ENCODE data around the gene MITF.

Gene MITF

GRCh38 chr3:69983546-69984265 is 244.4 kb downstream of the MITF start:
- DNase-seq, result no peak

- DNase-seq, result no peak
Measured at GRCh38 chr3:69985266-69985665, 246.0 kb downstream of the MITF start.

DNA sequence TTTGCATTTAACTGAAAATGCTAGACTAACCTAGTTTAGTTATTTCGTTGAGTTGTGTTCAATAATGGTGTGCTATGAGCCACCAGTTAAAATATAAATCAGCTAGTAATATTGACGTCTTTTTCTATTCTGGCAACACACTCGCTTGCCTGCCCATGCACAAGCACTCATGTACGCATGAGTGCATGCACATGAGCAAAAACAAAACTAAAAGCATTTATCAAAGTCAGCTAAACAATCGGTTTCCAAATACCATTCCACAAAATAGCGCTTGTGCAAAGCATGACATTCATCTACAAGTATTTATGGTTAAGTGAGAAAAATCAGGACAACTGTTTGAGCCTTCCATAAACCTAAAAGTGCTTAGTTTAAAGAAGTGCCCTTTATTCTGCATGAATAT is 247.2 kb downstream of the MITF start:
- DNase-seq, result no peak

GRCh38 chr3:69987833-69988232 is 248.6 kb downstream of the MITF start:
- no peak for DNase-seq

DNA sequence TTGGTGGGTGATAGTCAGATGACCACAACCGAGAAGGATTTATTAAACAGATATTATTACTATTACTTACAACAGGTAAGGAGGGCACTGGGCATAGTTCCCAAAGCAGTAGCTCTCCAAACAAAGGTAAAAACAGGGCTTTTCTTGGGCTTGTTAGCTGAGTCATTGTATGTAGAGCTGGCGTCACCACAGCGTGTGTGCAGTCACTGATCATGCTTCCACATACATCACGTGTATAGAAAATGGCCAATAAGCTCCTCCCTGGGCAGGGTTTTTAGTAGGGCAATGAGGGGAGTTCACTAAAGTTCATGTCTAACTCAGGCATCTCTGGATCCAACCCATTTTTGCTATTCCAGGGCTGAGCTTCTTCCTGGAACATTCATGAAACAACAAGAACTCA is 254.5 kb downstream of the MITF start:
- no peak for DNase-seq

DNA sequence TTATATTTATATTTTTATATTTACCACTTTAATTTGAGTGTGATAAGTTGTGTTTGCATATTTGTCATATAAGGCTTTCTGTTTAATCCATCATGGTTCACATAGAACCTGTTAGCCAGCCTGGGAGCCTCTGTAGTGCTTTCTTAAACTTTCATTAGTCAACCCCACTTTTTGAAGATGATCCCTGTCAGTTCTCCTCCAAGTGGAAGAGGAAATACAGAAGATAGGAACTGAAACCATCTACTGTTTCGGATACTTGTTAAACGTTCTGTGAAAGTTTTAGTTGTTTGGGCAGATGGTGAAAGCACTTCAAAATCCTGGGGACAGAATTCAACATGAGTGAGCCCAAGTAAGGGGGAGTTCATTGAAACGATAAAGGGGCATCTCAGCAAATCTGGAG is 255.7 kb downstream of the MITF start:
- DNase-seq, result no peak

DNA sequence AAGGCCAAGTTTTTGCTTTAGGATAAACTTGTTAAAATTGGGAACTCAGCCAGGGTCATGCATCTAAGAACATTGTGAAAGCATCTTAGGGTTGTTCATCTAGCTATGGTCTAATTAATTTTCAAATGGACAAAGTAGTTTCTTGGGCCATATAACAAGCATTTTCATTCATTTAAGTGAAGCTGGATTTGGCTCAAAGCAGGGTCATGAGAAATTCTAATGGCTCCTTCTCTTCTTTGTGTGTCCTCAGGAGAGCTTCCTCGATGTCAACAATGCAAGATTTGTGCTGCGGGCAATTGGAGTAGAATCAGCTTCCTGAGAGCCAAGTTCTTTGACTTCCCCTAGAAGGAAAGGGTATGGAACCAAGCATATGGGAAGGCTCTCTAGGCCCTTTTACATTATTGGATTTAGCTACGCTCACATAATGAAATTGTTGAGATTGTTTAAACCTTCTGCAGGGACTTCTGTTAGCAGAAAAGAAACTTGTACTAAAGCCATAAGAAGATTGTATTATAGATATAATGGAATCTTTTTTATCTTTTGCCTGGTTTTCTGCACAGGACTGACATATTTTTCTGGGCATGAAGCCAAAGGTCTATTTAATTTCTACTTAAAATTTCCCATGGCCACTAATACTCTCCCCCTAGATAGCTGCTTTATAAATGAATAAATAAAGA is 258.5 kb downstream of the MITF start:
- no peak for DNase-seq

GRCh38 chr3:69998759-69999139 is 259.5 kb downstream of the MITF start:
- DNase-seq, result no peak

DNA sequence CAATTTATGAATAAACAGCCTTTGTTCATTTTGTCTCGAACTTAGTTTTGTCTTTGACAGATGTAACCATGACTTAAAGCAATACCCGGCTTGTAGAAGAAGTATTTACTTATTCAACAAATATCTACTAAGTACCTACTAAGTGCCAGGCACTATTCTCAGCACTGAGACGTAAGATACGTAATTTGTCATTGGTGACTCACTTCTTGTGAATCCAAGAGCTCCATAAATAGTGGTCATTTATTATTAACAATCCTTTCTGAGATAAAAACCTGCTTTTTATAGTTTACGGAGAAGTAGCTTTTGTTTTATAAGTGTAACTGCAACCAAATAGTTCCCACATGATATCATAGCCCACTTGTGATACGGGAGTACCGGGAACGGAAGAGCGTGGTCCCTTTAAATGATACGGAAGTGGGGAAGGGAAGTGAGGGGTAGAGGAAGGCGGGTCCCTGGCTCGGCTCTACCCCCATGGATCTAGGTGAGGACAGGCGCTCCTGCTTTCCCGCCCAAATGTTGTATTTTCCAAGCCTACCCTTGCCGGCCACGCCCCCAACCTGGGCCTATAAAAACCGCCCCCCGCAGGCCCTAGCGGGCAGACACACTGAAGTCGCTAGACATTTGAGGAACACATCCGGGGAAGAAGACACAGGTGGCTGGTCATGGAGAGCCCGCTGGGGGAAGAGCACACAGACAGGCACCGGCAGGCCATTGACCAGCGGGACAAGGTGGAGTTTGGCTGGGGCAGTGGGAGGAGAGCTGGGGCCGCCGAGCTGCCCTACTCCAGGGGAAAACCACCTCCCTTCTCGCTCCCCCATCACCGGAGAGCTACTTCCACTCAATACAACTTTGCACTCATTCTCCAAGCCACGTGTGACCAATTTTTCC is 260.1 kb downstream of the MITF start, which contains the start of gene SAMMSON:
Gene SAMMSON, plus strand, starts transcription at position 594 of the 888 bp plus-strand sequence.
- DNase-seq, result no peak

DNA sequence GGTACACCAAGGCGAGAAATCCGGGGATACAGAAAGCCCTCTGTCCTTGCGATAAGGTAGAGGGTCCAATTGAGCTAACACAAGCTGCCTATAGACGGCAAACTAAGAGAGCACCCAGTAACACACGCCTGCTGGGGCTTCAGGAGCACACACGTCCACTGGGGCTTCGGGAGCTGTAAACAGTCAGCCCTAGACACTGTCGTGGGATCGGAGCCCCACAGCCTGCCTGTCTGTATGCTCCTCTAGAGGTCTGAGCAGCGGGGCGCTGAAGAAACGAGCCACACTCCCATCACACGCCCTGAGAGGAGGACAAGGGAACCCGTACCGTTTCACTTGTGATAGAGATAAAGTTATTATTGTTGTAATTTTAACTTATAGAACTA is 260.8 kb downstream of the MITF start:
- no peak for DNase-seq

- DNase-seq, result no peak
Measured at GRCh38 chr3:70000563-70001081, 261.4 kb downstream of the MITF start.

DNA sequence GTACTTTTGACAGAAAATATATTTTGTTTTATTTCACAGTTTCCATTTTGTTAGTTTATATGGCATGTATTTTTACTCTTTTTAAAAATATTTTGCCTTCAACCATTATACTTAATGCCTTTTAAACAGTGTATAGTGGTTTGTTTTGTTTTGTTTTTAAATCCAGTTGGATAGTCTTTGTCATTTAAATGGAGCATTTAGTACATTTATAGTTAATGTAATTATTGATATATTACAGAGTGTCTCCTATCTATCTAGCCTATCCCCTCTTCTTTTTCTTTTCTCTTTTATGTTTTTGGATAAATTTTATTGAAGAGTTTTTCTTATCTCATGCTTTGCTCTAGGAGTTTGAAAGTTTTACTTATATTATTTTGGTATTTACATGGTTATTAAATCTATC is 263.9 kb downstream of the MITF start:
- no peak for DNase-seq

DNA sequence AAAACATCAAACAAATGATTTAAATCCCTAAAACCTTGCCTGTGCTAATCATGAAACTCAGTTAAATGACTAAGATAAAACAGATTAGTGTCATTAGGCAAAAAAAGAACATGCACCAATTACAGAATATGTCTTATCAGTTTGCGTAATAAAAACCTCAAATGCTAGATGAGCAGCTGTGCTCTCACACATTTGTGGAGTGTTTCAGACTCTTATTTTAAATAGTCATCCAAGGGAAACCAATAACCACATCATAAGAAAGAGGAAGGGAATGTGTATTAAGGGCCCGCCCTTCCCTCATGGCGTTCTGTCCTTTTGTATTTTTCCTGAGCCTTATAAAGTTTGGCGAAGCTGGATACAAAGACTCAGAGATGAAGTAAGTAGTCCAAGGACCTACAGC is 266.8 kb downstream of the MITF start:
- DNase-seq, result no peak

DNA sequence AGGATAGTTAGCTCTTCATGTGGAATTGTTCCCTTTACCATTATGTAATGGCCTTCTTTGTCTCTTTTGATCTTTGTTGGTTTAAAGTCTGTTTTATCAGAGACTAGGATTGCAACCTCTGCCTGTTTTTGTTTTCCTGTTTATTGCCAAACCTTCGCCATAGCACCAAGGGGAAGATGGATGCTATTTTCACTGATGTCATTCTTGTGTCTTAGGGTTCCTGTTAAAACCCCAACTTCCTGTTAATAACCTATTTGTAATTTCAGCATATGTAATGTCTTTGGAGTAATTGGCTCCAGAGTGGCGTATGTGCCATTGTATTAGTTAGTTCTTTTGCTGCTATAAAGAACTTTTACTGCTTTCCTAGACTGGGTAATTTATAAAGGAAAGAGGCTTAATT is 271.1 kb downstream of the MITF start:
- DNase-seq, result no peak

DNA sequence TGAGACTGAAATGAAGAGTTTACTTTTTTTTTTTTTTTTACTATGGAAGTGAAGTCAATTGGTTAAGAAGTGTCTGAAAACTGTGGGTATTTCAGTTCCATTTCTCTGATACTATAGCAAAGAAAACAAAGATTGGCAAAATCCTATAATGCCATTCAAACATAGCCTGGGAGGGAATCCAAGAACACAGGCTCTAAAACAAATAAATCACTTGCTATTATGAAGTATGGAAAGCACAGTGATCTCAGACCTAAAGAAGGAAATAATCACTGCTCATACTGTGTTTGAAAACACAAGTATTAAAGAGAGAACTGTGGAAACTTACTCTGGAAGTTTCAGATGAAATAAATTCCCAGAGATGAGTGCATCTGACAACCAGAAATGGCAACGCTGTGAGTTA is 272.3 kb downstream of the MITF start:
- DNase-seq, result no peak

Data from activated T-cell treated with anti-CD3 and anti-CD28 coated beads for 4 hours (primary cell).